GM21529 (cell line): Measurements from ENCODE around the gene ZKSCAN1.
"Not testable (repeated sequence)": the region's sequence is repeated elsewhere in the genome, so short reads cannot be mapped to it uniquely, and the experiment has no call there.

Source experiments
- ATAC-seq: cut with Tn5 transposase; IDR thresholded peaks from one replicate; pipeline ENCODE4 v1.9.1; 2021; ENCODE audit not compliant: unreplicated experiment

Gene ZKSCAN1

GRCh38 chr7:100000239-100000638, 15.2 kb upstream of the ZKSCAN1 start:
- ATAC-seq: no peak

DNA sequence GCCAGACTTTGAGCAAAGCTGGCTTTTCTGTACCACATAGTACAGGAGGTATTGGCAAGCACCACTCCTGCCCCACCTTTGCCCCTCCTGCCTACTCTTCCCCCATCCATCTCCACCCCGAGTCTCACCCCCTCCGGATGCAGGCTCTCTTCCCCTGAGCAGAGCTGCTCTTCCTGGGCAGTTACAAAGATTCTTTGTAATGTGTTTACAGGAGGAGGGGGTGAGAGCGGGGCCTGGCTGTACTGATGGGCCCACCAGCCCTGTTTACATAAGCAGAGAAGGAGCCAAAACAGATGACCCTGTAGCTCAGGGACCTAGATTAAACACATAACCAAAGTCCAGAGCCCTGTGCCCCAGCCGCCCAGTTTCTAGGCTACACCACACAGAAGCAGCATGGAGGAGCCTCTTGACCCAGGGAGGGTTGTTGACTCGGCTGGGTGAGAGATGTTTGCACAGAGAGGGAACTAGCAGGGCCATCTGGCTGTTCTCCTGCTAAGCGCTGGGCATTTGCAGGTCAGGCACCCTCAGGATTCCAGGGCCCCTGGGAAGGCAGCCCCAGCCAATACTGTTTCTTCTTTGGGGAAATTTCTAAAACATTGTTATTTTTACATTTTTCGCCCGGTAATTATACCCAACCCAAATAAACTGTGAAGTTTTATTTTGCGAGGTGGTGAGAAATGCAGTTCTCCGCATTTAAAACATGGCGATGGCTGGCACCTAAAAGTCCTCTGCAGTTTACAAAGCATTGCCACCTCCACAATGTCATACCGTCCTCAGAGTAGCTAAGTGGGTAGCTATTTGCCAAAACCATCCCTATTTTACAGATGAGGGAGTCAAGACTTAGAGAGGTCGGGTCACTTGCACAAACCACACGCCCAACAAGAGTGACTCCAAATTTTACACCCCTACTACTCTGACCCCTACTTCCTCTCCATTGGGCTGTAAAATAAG, 11.4 kb upstream of the ZKSCAN1 start:
- no peak for ATAC-seq

DNA sequence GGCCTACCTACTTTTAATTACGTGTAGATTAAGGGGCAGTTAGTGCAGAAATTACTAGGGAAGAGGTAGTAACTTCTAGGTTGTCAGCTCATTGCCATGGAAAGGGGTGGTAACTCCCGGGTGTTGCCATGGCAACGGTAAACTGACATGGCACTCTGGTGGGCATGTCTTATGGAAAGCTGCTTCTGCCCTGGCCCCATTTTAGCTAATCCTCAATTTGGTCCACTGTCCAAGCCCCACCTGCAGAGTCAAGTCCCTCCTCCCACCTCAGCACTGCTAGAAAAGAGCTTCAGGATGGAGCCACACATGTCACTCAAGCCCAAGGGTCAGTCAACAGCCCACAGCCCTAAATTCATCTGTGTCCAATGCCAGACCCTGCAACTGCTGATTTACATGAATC, 7.5 kb upstream of the ZKSCAN1 start:
- ATAC-seq: no peak

GRCh38 chr7:100008525-100008924, 6.9 kb upstream of the ZKSCAN1 start:
- ATAC-seq: no peak

DNA sequence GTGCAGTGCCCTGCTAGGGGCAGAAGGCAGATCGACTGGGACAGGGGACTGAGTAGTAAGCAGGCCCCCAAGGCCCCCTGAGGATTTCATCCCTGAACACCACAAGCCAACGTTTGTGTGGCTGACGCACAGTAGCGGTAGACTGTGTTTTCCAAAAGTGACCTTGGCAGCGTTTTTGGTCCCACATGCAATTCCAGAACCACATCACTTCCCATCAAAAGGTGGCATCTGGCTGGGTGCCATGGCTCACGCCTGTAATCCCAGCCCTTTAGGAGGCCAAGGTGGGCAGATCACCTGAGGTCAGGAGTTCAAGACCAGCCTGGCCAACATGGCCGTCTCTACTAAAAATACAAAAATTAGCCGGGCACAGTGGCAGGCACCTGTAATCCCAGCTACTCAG, 5.4 kb upstream of the ZKSCAN1 start:
- not testable (repeated sequence) for ATAC-seq

DNA sequence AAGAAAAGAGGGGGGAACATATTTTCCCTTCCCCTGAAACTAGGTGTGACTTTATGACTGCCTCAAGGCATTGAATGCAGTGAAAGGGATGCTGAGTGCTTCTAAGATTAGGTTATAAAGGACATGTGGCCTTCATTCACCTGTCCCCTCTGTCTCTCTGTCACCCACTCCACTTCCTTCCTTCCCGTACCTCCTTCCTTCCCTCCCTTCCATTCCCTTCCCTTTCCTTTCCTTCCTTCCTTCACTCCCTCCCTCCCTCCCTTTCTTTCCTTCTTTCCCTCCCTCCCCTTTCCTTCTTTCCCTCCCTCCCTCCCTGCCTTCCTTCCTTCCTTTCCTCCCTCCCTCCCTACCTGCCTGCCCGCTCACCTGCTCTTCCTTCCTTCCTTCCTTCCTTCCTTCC, 4.5 kb upstream of the ZKSCAN1 start:
- no peak for ATAC-seq

DNA sequence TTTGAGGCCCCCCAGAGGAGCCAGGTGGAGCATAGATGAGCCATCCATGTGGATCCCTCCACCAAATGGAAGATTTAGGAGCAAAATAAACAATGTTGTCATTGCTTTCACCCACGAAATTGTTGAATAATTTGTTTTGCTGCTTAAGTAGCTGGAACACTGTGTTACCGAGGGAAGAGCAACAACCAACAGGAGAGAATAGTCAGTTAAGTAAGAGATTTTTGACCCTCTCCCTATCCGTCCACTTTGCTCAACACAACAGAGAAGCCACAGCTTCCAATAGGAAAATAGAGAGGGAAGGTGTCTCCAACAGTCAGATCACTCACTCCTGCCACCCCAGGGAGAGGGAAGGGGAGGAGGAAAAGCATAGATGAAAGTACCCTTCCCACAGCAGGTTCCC, 3.9 kb upstream of the ZKSCAN1 start:
- no peak for ATAC-seq

DNA sequence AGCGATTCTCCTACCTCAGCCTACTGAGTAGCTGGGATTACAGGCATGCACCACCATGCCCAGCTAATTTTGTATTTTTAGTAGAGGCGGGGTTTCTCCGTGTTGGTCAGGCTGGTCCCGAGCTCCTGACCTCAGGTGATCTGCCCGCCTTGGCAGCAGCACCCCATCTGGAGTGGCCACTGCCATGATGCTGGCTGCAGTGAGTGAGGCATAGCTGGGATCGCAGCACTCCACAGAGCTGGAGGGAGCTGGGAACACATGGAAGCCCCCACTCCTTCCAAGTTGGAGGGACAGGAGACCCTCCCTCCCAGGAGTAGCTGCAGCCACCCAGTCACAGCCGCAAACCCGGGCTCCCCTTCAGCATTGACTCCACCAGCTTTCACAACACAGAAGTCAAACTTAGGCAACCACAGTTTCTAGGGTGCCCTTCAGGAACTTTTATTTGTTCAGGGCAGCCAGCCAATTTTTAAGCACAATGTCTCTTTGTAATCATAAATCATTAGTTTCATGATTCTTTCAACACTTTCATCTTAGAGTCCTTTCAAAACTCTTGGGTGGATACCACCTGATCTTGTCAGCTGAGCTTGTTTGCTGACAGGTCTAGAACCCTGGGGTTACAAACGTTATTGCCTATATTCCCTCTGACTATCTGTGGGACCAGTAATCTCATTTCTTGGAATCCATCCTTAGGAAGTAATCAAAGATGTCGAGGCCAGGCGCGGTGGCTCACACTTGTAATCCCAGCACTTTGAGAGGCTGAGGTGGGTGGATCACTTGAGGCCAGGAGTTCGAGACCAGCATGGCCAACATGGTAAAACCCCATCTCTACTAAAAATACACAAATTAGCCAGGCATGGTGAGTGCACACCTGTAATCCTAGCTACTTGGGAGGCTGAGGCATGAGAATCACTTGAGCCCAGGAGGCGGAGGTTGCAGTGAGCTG, 2.7 kb upstream of the ZKSCAN1 start:
- not testable (repeated sequence) for ATAC-seq

GRCh38 chr7:100013328-100013676, 2.1 kb upstream of the ZKSCAN1 start:
- no peak for ATAC-seq

DNA sequence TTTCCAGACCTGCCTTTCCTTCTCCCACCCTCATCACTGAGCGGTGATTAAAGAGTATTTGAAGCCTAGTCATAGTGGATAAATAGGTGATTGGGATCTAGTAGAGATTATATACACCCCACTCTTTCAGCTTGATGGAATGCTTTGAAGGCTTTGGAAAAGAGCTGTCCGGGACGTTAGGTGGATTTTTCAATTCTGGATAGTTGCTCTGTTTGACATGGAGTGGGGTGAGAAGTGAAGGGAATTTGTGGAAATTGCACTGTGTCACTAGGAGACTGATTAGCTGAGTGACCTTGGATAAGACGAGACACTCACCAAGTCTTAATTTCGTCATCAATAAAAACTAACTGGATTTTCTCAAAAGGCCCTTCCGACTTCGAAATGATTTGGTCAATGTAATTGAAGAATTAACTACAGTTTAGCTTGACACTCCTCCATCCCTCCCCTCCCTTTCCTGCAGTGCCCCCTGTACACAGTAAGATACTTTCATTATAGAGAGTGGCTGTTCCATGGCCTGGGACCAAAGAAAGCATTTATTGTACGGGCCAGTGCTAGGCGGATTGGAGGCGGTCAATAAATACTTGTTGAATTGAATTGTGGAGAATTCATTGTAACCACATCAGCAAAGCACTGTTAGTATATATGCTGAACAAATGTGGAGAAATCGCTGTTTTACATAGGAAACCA, 962 bp downstream of the ZKSCAN1 start:
- ATAC-seq: no peak

- ATAC-seq: no peak
These were observed 1.9 kb downstream of the ZKSCAN1 start for GRCh38 chr7:100017300-100017699.

DNA sequence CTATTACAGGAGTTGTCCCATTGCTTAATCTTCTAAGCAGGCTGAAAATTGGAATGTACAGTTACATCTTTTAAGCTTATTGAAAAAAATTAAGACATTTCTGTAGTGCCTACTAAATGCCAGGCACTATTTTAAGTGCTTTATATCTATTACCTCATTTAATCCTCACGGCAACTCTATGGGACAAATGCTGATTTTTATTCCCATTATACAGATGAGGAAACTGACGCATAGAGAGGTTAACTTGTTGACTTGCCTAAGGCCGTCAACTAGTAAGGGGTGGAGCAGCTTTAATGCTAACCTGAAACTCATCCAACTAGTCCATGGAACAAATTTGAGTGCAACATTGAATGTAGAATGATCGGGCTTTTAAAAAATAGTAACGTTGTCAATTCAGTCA, 2.5 kb downstream of the ZKSCAN1 start:
- ATAC-seq: no peak

GRCh38 chr7:100019908-100020307, 4.5 kb downstream of the ZKSCAN1 start:
- no peak for ATAC-seq

GRCh38 chr7:100021297-100021696, 5.9 kb downstream of the ZKSCAN1 start:
- ATAC-seq: no peak

GRCh38 chr7:100022621-100023020, 7.2 kb downstream of the ZKSCAN1 start:
- no peak for ATAC-seq

- no peak for ATAC-seq
These were observed 8.1 kb downstream of the ZKSCAN1 start for GRCh38 chr7:100023526-100023925.

- no peak for ATAC-seq
These were observed 8.7 kb downstream of the ZKSCAN1 start for GRCh38 chr7:100024020-100024619.

- ATAC-seq: no peak
These were observed 11.8 kb downstream of the ZKSCAN1 start for GRCh38 chr7:100027197-100027596.

DNA sequence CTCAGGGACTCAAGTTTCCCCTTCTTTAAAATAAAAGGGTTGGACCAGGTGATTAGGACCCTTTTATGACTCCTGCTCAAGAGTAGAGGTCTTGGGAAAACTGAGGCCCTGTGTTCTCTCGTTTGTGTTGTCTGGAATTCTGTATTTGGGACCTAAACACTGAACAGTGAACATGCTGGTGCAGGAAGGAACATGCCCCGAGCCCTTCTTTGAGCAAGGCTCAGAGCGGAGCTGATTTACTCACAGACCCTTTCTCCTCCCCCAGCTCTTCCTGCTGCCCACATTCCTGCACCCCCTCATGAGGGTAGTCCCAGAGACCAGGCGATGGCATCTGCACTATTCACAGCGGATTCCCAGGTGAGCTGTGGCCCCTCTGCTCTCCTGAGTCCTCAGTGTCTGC, 14.2 kb downstream of the ZKSCAN1 start:
- ATAC-seq: no peak

GRCh38 chr7:100033526-100033925, 18.1 kb downstream of the ZKSCAN1 start:
- ATAC-seq: no peak
